Hair follicular keratinocyte (primary cell): ENCODE data around the gene GNG13. TPM values are rescaled to one million over a fixed set of nuclear protein-coding genes. Genes with fewer than 3 reads are reported as not detected.

Source experiments
- total RNA-seq: library from RNA; depleted of rRNA; stranded (reverse); fragments of >200 nt; gene quantifications from 2 replicates; pipeline ENCODE4 v1.2.3, GENCODE V29; 2015

The GNG13 gene, protein sequence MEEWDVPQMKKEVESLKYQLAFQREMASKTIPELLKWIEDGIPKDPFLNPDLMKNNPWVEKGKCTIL
- not detected in 2 replicates for total RNA-seq

GRCh38 chr16:799948-800833, at the start of gene GNG13:
TSS of gene GNG13 (minus strand) at chr16:800734. CDS start at chr16:799077, 1,657 bp downstream.

DNA sequence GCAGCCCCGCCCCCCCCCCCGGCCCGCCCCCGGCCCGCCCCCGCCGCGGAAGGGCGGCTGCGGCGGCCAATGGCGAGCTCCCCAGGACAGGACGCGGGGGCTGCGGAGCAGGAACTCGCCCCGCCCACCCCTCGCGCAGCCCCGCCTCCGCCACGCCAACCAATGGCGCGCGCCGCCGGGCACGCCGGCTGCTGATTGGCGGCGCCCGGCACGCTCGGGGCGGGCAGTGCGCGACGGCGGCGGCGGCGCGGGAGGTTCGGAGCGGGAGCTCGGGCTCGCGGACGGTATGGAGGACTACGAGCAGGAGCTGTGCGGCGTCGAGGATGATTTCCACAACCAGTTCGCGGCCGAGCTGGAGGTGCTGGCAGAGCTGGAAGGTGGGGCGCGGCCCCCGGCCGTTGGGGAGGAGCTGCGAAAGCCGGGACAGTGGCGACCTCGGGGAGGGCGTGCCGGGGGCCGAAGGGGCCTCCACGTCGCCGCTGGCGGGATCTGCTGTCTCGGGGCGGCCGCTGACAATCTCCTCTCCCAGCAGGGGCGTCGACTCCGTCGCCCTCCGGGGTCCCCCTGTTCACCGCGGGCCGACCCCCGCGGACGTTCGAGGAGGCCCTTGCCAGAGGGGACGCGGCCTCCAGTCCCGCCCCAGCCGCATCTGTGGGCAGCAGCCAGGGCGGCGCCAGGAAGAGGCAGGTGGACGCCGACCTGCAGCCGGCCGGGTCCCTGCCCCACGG, 12.0 kb downstream of the GNG13 start, which contains the start of gene CHTF18:
Gene CHTF18 (plus strand): TSS at position 222 of the 728 bp plus-strand sequence. CDS start 65 bp downstream, at position 287.

DNA sequence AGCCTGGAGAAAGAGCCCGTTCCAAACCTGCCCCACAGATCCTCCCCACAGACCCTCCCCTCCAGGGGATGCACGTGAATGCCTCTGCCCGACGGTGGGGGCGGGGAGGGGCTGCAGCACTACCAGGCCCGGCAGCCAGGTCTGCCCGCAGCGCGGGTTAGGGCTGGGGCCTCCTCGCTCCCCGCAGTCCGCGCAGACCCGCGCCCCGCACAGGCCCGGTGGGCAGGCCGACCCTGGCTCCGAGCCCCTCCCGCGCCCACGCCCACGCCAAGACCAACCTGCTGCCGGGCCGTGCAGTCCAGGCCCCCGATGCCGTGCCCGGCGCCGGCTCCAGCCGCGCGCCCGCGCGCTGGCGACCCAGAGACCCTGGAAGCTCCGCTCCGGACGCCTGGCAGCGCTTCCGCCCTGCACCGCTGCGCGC, 12.5 kb downstream of the GNG13 start, which contains the start of gene RPUSD1:
Gene RPUSD1 (minus strand): TSS at position 404 of the 421 bp plus-strand sequence. CDS start 644 bp downstream, outside the sequence.

DNA sequence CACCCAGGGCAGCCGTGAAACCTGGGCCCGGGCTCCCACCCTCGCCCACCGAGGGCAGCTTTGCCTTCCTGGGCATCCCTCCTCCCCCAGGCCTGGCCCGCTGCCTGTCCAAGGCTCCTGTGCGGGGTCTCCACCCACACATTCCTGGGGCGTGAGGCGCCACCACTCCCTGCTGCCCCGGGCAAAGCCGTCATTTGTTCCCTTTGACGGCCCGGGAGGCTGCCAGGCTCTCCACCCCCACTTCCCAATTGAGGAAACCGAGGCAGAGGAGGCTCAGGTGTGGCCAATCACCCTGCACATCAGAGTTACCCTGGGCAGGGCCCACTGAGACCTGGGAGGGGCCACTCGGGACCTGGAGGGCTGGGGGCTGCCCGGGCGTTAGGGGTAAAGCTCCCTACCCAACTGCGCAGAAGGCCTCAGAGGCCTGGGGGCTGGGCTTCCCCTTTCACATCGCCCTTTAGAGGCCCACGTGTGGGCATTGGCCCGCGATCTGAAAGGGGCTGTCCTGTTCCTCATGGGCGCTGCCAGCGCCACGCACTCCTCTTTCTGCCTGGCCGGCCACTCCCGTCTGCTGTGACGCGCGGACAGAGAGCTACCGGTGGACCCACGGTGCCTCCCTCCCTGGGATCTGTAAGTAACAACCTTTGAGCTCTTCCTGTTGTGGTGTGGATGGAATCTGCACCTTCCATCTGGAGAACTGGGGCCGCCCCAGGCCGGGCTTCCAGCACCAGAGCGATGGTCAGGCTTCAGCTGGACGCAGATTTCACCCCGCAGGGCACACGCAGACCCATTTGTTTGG, 39.8 kb downstream of the GNG13 start, which contains the start of gene MSLN:
Gene MSLN (plus strand): TSS at position 190 of the 799 bp plus-strand sequence. CDS start 1,947 bp downstream, outside the sequence.

Other genes with a start within 250 kb of the GNG13 start
- not detected in 2 replicates for gene PRR35, start 240.3 kb downstream of the GNG13 start, total RNA-seq
- gene NHLRC4, start 233.7 kb downstream of the GNG13 start, total RNA-seq, result 0.11 and 0.16 TPM in 2 replicates
- gene PIGQ, start 230.8 kb downstream of the GNG13 start, total RNA-seq, result 19.8 and 27.6 TPM in 2 replicates
- gene RAB40C, start 210.7 kb downstream of the GNG13 start, total RNA-seq, result 18.1 and 19.2 TPM in 2 replicates
- gene WFIKKN1, start 169.7 kb downstream of the GNG13 start, total RNA-seq, result 0.47 TPM in 1 of 2 replicates, not detected in the other
- gene METTL26, start 164.4 kb downstream of the GNG13 start, total RNA-seq, result 161 and 174 TPM in 2 replicates
- 36.5 and 55.2 TPM in 2 replicates for gene MCRIP2, start 158.9 kb downstream of the GNG13 start, total RNA-seq
- 8.5 and 9.8 TPM in 2 replicates for gene WDR90, start 151.4 kb downstream of the GNG13 start, total RNA-seq
- gene RHOT2, start 132.6 kb downstream of the GNG13 start, total RNA-seq, result 52.0 and 72.9 TPM in 2 replicates
- 5.1 and 9.8 TPM in 2 replicates for gene RHBDL1, start 125.1 kb downstream of the GNG13 start, total RNA-seq
- gene STUB1, start 120.3 kb downstream of the GNG13 start, total RNA-seq, result 216 and 264 TPM in 2 replicates
- gene JMJD8, start 116.4 kb downstream of the GNG13 start, total RNA-seq, result 35.5 and 58.9 TPM in 2 replicates
- 9.1 and 9.4 TPM in 2 replicates for gene WDR24, start 110.3 kb downstream of the GNG13 start, total RNA-seq
- 0.19 and 2.0 TPM in 2 replicates for gene FBXL16, start 94.9 kb downstream of the GNG13 start, total RNA-seq
- gene METRN, start 85.6 kb downstream of the GNG13 start, total RNA-seq, result 119 and 198 TPM in 2 replicates
- gene ANTKMT, start 79.6 kb downstream of the GNG13 start, total RNA-seq, result 61.5 and 70.2 TPM in 2 replicates
- gene CCDC78, start 74.3 kb downstream of the GNG13 start, total RNA-seq, result 3.6 and 3.8 TPM in 2 replicates
- 18.9 and 26.2 TPM in 2 replicates for gene HAGHL, start 73.6 kb downstream of the GNG13 start, total RNA-seq
- gene CIAO3, start 59.7 kb downstream of the GNG13 start, total RNA-seq, result 19.4 and 30.0 TPM in 2 replicates
- 0.78 and 3.8 TPM in 2 replicates for gene MSLN, start 40.0 kb downstream of the GNG13 start, total RNA-seq
- 29.0 and 43.2 TPM in 2 replicates for gene RPUSD1, start 12.4 kb downstream of the GNG13 start, total RNA-seq
- 23.5 and 26.5 TPM in 2 replicates for gene CHTF18, start 12.1 kb downstream of the GNG13 start, total RNA-seq
- gene LMF1, start 170.2 kb upstream of the GNG13 start, total RNA-seq, result 12.9 and 26.4 TPM in 2 replicates
- not detected in 2 replicates for gene SOX8, start 181.0 kb upstream of the GNG13 start, total RNA-seq